MCF 10A (cell line): ENCODE data around the gene ZC3H12C. TPM values are rescaled to one million over a fixed set of nuclear protein-coding genes. Genes with fewer than 3 reads are reported as not detected.
A peak's percentile ranks its signal among the peaks of the same experiment; 100 is the strongest.

Experiments used
- BruUV-seq: library from RNA; stranded (reverse); fragments of 400-500 nt; replicated peaks from 2 replicates; lab custom pipeline; 2021; lab: Mats Ljungman, UMichigan
- CTCF ChIA-PET: fragments of 300-600 bp; sonication (Branson Sonifier 250); formaldehyde crosslinking; extraction: SDS; loops from one replicate; lab custom pipeline; 2021; ENCODE audit warnings: antibody characterized with exemption, inconsistent platforms; lab: Yijun Ruan, JAX
- POLR2A ChIA-PET: fragments of 300-600, 350-650 bp; sonication (Branson Sonifier 250); formaldehyde crosslinking; extraction: SDS; loops from one replicate; lab custom pipeline; 2020; ENCODE audit warnings: antibody characterized with exemption, inconsistent platforms; lab: Yijun Ruan, JAX
- DNase-seq: peaks from one replicate; pipeline ENCODE4 v3.0.0-alpha.2; 2018; ENCODE audit not compliant: unreplicated experiment
- H3K27ac Mint-ChIP-seq: one replicate; pipeline ENCODE4 v1.8.0; 2022; ENCODE audit warnings: mild to moderate bottlenecking, low read depth, mixed read lengths; ENCODE audit not compliant: unreplicated experiment
- H3K27me3 Mint-ChIP-seq: one replicate; pipeline ENCODE4 v1.8.0; 2022; ENCODE audit warnings: mixed read lengths; ENCODE audit not compliant: insufficient read depth, unreplicated experiment
- H3K36me3 Mint-ChIP-seq: one replicate; pipeline ENCODE4 v1.8.0; 2022; ENCODE audit warnings: mild to moderate bottlenecking, moderate library complexity, mixed read lengths; ENCODE audit not compliant: insufficient read depth, unreplicated experiment
- H3K4me1 Mint-ChIP-seq: one replicate; pipeline ENCODE4 v1.8.0; 2022; ENCODE audit warnings: mixed read lengths; ENCODE audit not compliant: insufficient read depth, unreplicated experiment
- H3K4me3 Mint-ChIP-seq: one replicate; pipeline ENCODE4 v1.8.0; 2022; ENCODE audit warnings: mild to moderate bottlenecking, moderate library complexity, mixed read lengths; ENCODE audit not compliant: unreplicated experiment
- H3K9me3 Mint-ChIP-seq: one replicate; pipeline ENCODE4 v1.8.0; 2022; ENCODE audit warnings: mixed read lengths; ENCODE audit not compliant: unreplicated experiment
- intact Hi-C: fragments of 100-400 bp; cut with micrococcal nuclease; formaldehyde crosslinking; loops from 2 replicates; pipeline ENCODE4 v1.14.1; 2022
- total RNA-seq: library from RNA; stranded (reverse); gene quantifications from 2 replicates; pipeline ENCODE4 v1.2.3, GENCODE V29; 2022
- TF ChIP-seq, protein P1 (sequence below): fragments of 200-600 bp; IDR thresholded peaks from one replicate; pipeline ENCODE4 v1.8.0; 2022; ENCODE audit warnings: antibody characterized with exemption, mild to moderate bottlenecking; ENCODE audit not compliant: unreplicated experiment

ZC3H12C gene
- total RNA-seq, 1 experiment from 2014 or later = 37.7 TPM

DNA sequence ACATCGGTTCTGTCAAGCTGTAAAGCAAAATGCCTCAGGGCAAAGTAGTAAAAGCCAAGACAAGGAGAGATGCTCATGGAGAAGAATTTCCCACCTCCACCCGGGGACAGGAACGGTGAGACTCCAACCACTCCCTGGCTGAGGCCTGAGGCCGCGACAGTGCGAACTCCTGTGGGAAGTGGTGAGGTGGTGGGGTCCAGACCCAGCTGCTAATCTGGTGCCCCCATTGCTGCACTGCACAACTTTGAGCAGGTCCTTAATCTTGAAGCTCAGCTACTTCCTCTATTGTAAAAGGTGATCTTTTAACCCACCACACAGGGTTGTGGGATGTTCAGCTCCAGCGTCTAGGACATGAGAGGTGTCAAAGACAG, 83.9 kb downstream of the ZC3H12C start:
- Mint-ChIP-seq H3K9me3 (no peaks in the 10 kb centered on the region), H3K4me3 (no peak overlapping the region), H3K27ac (no peak overlapping the region), H3K36me3 (peaks cover 46% of the 10 kb centered on the region), H3K4me1 (peaks cover 19% of the 10 kb centered on the region), H3K27me3 (no peaks in the 10 kb centered on the region)
- no TSS peak for BruUV-seq
- DNase-seq = no peak
- intact Hi-C loops = no loop called here
- TF ChIP-seq, protein P1, sequence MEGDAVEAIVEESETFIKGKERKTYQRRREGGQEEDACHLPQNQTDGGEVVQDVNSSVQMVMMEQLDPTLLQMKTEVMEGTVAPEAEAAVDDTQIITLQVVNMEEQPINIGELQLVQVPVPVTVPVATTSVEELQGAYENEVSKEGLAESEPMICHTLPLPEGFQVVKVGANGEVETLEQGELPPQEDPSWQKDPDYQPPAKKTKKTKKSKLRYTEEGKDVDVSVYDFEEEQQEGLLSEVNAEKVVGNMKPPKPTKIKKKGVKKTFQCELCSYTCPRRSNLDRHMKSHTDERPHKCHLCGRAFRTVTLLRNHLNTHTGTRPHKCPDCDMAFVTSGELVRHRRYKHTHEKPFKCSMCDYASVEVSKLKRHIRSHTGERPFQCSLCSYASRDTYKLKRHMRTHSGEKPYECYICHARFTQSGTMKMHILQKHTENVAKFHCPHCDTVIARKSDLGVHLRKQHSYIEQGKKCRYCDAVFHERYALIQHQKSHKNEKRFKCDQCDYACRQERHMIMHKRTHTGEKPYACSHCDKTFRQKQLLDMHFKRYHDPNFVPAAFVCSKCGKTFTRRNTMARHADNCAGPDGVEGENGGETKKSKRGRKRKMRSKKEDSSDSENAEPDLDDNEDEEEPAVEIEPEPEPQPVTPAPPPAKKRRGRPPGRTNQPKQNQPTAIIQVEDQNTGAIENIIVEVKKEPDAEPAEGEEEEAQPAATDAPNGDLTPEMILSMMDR = no peak
- ChIA-PET CTCF (interaction anchor here (0.7 to 1.2 kb wide), 5 partner anchors 9 to 324 kb away, joined by 3 to 5 read pairs (median 4); no protein-coding TSS in a partner anchor), POLR2A (interaction anchor here (0.6 to 3.3 kb wide), 9 partner anchors 8 to 860 kb away, joined by 3 to 17 read pairs (median 3); partner anchors contain the start of gene ZC3H12C)

DNA sequence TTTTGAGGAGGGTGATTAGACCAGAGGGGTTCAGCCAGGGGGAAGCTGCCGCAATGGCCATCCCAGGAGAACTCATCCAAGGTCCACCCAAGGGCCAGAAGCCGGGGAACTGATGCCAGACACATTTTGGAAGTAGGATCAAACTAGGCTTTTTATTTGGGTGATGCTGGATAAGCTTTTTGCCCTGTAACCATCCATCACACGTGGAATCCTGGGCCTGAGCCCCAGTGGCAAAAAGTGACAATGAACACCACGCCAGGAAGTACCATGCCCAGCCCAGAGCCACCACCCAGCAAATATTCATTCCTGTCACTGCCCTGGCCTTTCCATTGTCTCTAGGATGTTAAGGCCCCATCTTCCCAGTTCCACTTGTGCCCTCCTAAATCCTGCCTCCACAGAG, 85.9 kb downstream of the ZC3H12C start:
- POLR2A ChIA-PET = no interaction called here
- CTCF ChIA-PET = interaction anchor here (0.9 kb wide), 1 partner anchor 12 kb away, joined by 3 read pairs; no protein-coding TSS in a partner anchor
- peaks cover 36% of the 10 kb centered on the region for H3K4me1 Mint-ChIP-seq
- BruUV-seq = no TSS peak
- peaks cover 47% of the 10 kb centered on the region for H3K36me3 Mint-ChIP-seq
- no peak overlapping the region for H3K4me3 Mint-ChIP-seq
- intact Hi-C loops = no loop called here
- H3K27me3 Mint-ChIP-seq = no peaks in the 10 kb centered on the region
- no peaks in the 10 kb centered on the region for H3K9me3 Mint-ChIP-seq
- peak overlapping the region; percentile 82 for H3K27ac Mint-ChIP-seq
- DNase-seq = no peak
- TF ChIP-seq, protein P1 = no peak

DNA sequence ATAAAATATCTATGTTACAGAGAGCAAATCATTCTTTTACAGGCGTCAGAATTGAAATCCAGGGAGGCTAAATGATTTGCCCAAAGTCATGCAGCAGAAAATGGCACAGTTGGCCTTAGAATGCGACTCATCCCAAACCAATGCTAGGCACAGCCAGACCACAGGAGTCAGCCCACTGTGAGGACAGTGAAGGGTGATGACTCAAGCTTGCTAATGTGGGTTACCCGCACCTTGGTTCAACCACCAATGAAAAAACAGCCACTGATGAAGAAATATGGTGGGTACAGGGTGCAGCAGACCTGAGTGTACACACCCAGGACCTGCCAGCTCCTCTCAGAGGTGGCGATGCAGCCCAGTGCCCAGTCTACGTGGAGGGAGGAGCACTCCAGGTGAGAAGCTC, 89.7 kb downstream of the ZC3H12C start:
- Mint-ChIP-seq H3K36me3 (peaks cover 22% of the 10 kb centered on the region), H3K9me3 (no peaks in the 10 kb centered on the region), H3K4me1 (peaks cover 42% of the 10 kb centered on the region), H3K27me3 (no peaks in the 10 kb centered on the region), H3K4me3 (no peak overlapping the region), H3K27ac (peak overlapping the region; percentile 89)
- intact Hi-C loops = no loop called here
- peak; percentile 65 for DNase-seq
- POLR2A ChIA-PET = interaction anchor here (0.5 to 8.1 kb wide), 6 partner anchors 10 to 90 kb away, joined by 3 to 61 read pairs (median 3); partner anchors contain the start of gene ZC3H12C
- CTCF ChIA-PET = interaction anchor here (0.6 to 1.2 kb wide), 2 partner anchors 185 to 1931 kb away, joined by 3 read pairs; no protein-coding TSS in a partner anchor
- TF ChIP-seq, protein P1 = no peak
- BruUV-seq = no TSS peak

DNA sequence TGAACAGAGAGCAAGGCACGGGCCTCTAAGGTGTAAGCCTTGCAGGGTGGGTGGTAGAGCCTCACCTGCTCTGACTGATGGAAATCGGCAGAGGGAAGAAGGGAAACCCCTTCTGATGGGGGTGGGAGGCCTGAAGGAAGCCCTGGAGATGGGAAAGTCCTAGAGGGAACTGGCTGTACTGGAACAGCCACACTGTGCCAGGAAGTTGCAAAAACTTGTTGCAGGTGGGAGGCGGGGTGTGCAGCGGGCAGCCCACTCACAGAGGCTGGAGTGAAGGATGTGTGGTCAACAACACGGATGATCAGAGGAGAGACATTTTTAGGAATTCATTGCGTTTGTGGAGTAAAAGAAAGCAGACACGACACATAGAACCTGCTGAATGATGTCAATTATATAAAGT, 91.3 kb downstream of the ZC3H12C start:
- peak; percentile 69 for DNase-seq
- ChIA-PET CTCF (no interaction called here), POLR2A (interaction anchor here (1.2 to 8.1 kb wide), 7 partner anchors 9 to 251 kb away, joined by 3 to 61 read pairs (median 15); partner anchors contain the start of gene ZC3H12C)
- Mint-ChIP-seq H3K9me3 (no peaks in the 10 kb centered on the region), H3K27ac (peak overlapping the region; percentile 89), H3K27me3 (no peaks in the 10 kb centered on the region), H3K36me3 (peaks cover 13% of the 10 kb centered on the region), H3K4me3 (peak overlapping the region; percentile 17), H3K4me1 (peaks cover 41% of the 10 kb centered on the region)
- TSS peak; percentile 52 for BruUV-seq
- TF ChIP-seq, protein P1 = no peak
- intact Hi-C loops = no loop called here
